ENCODE data around the gene LGALS9. TPM values are rescaled to one million over a fixed set of nuclear protein-coding genes. Genes with fewer than 3 reads are reported as not detected.
A peak's percentile ranks its signal among the peaks of the same experiment; 100 is the strongest.

LGALS9 gene
- total and polyA plus RNA-seq, 2 donors (not counting 3 experiments of a cell fraction or from before 2014, with no cell fraction given): 52.4 to 65.2 TPM

DNA sequence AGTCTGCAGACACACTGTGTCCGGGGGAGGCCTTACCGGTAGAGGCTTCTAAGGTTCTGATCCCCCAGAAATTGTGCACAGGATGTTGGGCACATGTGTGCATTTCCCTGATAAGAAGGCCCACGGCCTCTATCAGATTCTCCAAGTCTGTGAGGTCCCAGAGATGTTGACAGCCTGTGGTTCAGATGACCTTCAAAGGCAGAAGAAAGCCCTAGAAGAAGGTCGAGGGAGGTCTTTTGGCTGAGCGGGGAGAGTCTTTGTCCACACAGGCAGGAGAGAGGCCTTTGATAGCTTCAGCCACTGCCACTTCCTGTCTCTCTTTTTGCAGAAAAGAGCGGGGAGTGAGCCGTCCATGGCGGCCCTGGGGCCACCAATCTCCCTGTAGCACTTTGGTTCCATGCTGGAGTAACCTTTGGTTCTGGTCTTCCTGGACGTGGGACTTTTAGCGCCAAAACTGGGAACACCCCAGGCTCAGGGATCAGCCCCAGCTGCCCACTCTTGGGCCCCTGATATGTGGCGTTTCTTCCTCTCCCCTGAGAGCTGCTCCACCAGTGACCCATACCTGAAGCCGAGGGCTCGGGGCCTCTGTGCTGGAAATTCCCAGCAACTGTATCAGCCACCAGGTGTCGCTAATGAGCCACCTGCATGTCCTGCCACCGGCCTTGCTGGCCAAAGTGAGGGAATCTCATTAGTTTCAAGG is 28.1 kb upstream of the LGALS9 start:
- CTCF ChIA-PET: interaction anchor here (1.0 to 10.3 kb wide), 18 partner anchors 11 to 406 kb away, joined by 3 to 150 read pairs (median 4); no protein-coding TSS in a partner anchor
- Histone ChIP-seq H3K9ac (replicated peaks; ENCODE audit: extremely low read depth, insufficient read depth, low read length) (no peak overlapping the region), H3K4me2 (ENCODE audit: insufficient read depth, low read length) (no peak overlapping the region), H2AFZ (ENCODE audit: low read depth, low read length) (no peak overlapping the region), H3K9me3 (replicated peaks; ENCODE audit: control insufficient read depth, insufficient read depth, low read length) (no peaks in the 10 kb centered on the region), H3K4me3 (replicated peaks in 1 of 3; ENCODE audit: insufficient read depth in 1 of 3, low read depth in 1 of 3, low read length in 3 of 3) (no peak overlapping the region), H3K4me1 (ENCODE audit: control insufficient read depth, extremely low read depth, insufficient read depth, low read length) (peaks cover 14% of the 10 kb centered on the region), H3K36me3 (ENCODE audit: control insufficient read depth in 2 of 2, extremely low read depth in 1 of 2, insufficient read depth in 2 of 2, low read length in 2 of 2) (peaks cover 16 to 38% of the 10 kb centered on the region in 2 experiments), H3K27me3 (ENCODE audit: control insufficient read depth in 2 of 2, insufficient read depth in 2 of 2, low read length in 2 of 2) (no peaks in the 10 kb centered on the region), H4K20me1 (replicated peaks; ENCODE audit: control insufficient read depth, extremely low read depth, insufficient read depth, low read length) (no peaks in the 10 kb centered on the region), H3K79me2 (ENCODE audit: control insufficient read depth, insufficient read depth, low read length) (no peaks in the 10 kb centered on the region), H3K9me1 (replicated peaks; ENCODE audit: control insufficient read depth, extremely low read depth, insufficient read depth, low read length) (no peaks in the 10 kb centered on the region), H3K27ac (ENCODE audit: insufficient read depth, low read depth, low read length) (peak overlapping the region; percentile 4)
- peak; percentile 73 for FAIRE-seq
- DNase-seq (ENCODE audit: low read depth, low spot score): peak; percentile 67
- dilution Hi-C loops (cut with MboI; ENCODE audit: extremely low pct_ligation_motif_present, low sequenced_read_pairs) (no loop called here), intact Hi-C loops (cut with micrococcal nuclease) (loop anchor here (1.0 kb wide), 1 partner anchor 48 kb away; no protein-coding TSS in a partner anchor)
- BruUV-seq (replicated peaks): no TSS peak
- TF ChIP-seq FOS (IDR thresholded peaks at IDR 0.05; ENCODE audit: borderline replicate concordance, insufficient read depth, low read length) (no peak), CTCF (IDR thresholded peaks at IDR 0.05; ENCODE audit: extremely low read depth in 1 of 2, insufficient read depth in 1 of 2, low read depth in 1 of 2, low read length in 2 of 2) (peak; percentile 92 to 95), JUN (IDR thresholded peaks at IDR 0.05; ENCODE audit: borderline replicate concordance, insufficient read depth, insufficient read length, low read depth) (no peak), POLR2AphosphoS5 (IDR thresholded peaks at IDR 0.05; ENCODE audit: insufficient read depth, low read depth, low read length) (no peak), EZH2 (IDR thresholded peaks at IDR 0.05; ENCODE audit: borderline replicate concordance, low read depth, low read length, severe bottlenecking) (no peak), POLR2A (IDR thresholded peaks at IDR 0.05; ENCODE audit: low read depth, low read length) (no peak)
- POLR2A ChIA-PET: no interaction called here

All from endothelial cell of umbilical vein (primary cell).